AG04450 (cell line): ENCODE results near the gene ZCCHC24. TPM values are rescaled to one million over a fixed set of nuclear protein-coding genes. Genes with fewer than 3 reads are reported as not detected.
"Not testable (repeated sequence)": the region's sequence is repeated elsewhere in the genome, so short reads cannot be mapped to it uniquely, and the experiment has no call there.

Experiments used
- CTCF ChIA-PET: fragments of 300-600, 350-600 bp; formaldehyde crosslinking; extraction: SDS; loops from one replicate; lab custom pipeline; 2022; ENCODE audit warnings: antibody characterized with exemption, inconsistent platforms; lab: Charles Lee
- POLR2A ChIA-PET: fragments of 350-600 bp; formaldehyde crosslinking; extraction: SDS; loops from one replicate; lab custom pipeline; 2021; ENCODE audit warnings: antibody characterized with exemption, inconsistent platforms; lab: Yijun Ruan, JAX
- DNase-seq: peaks from one replicate; pipeline ENCODE4 v3.0.0-alpha.2; 2011; ENCODE audit warnings: low read depth, low spot score
- H3K27ac ChIP-seq: one replicate; pipeline ENCODE4 v1.5.1; 2012; ENCODE audit warnings: low read depth, low read length, control low read depth
- H3K27me3 ChIP-seq: one replicate; pipeline ENCODE4 v1.6.0; 2012; ENCODE audit warnings: low read length; ENCODE audit not compliant: control insufficient read depth, insufficient read depth
- H3K4me3 ChIP-seq: 2 replicates; pipeline ENCODE4 v1.5.1; 2011; ENCODE audit warnings: mild to moderate bottlenecking, low read depth, low read length, control low read depth
- H3K9me3 ChIP-seq: 2 replicates; pipeline ENCODE4 v1.5.1; 2012; ENCODE audit warnings: low read length; ENCODE audit not compliant: control insufficient read depth, insufficient read depth
- CTCF ChIP-seq: IDR thresholded peaks from 2 replicates; pipeline ENCODE4 v1.5.1; 2011; ENCODE audit warnings: low read depth, low read length, control low read depth, inconsistent platforms
- polyA plus RNA-seq: library from polyadenylated mRNA; depleted of rRNA; stranded (reverse); fragments of >200 nt; gene quantifications from 2 replicates; pipeline ENCODE4 v1.2.3, GENCODE V29; 2011

ZCCHC24 gene
- polyA plus RNA-seq, 1 experiment, result 37.4 TPM

- TF ChIP-seq CTCF, result no peak
- no peak overlapping the region for H3K27ac ChIP-seq
- DNase-seq, result no peak
- CTCF ChIA-PET, result interaction anchor here (1.8 kb wide), 1 partner anchor 10 kb away, joined by 7 read pairs; no protein-coding TSS in a partner anchor
- no peak overlapping the region for H3K4me3 ChIP-seq
- peaks cover 5% of the 10 kb centered on the region for H3K9me3 ChIP-seq
- H3K27me3 ChIP-seq, result no peaks in the 10 kb centered on the region
- POLR2A ChIA-PET, result no interaction called here
Measured at GRCh38 chr10:79336276-79336675, 109.1 kb downstream of the ZCCHC24 start.

- Histone ChIP-seq H3K27ac (no peak overlapping the region), H3K9me3 (peaks cover 5% of the 10 kb centered on the region), H3K4me3 (no peak overlapping the region), H3K27me3 (no peaks in the 10 kb centered on the region)
- POLR2A ChIA-PET, result interaction anchor here (2.0 kb wide), 1 partner anchor 12 kb away, joined by 7 read pairs; no protein-coding TSS in a partner anchor
- no peak for TF ChIP-seq CTCF
- no peak for DNase-seq
- CTCF ChIA-PET, result interaction anchor here (1.8 kb wide), 1 partner anchor 10 kb away, joined by 7 read pairs; no protein-coding TSS in a partner anchor
Measured at GRCh38 chr10:79335470-79336235, 109.8 kb downstream of the ZCCHC24 start.

GRCh38 chr10:79335094-79335469, 110.3 kb downstream of the ZCCHC24 start:
- POLR2A ChIA-PET, result interaction anchor here (0.8 to 2.0 kb wide), 2 partner anchors 8 to 13 kb away, joined by 3 to 7 read pairs; no protein-coding TSS in a partner anchor
- Histone ChIP-seq H3K27ac (no peak overlapping the region), H3K27me3 (no peaks in the 10 kb centered on the region), H3K4me3 (no peak overlapping the region), H3K9me3 (peaks cover 5% of the 10 kb centered on the region)
- TF ChIP-seq CTCF, result no peak
- CTCF ChIA-PET, result no interaction called here
- no peak for DNase-seq

- no peak overlapping the region for H3K4me3 ChIP-seq
- DNase-seq, result no peak
- ChIA-PET POLR2A (interaction anchor here (0.8 to 2.0 kb wide), 4 partner anchors 9 to 17 kb away, joined by 3 to 7 read pairs (median 4); no protein-coding TSS in a partner anchor), CTCF (interaction anchor here (2.1 kb wide), 1 partner anchor 12 kb away, joined by 8 read pairs; no protein-coding TSS in a partner anchor)
- H3K27me3 ChIP-seq, result no peaks in the 10 kb centered on the region
- no peak overlapping the region for H3K27ac ChIP-seq
- H3K9me3 ChIP-seq, result peaks cover 5% of the 10 kb centered on the region
- TF ChIP-seq CTCF, result no peak
Measured at GRCh38 chr10:79334573-79334972, 110.9 kb downstream of the ZCCHC24 start.

GRCh38 chr10:79333513-79333912, 111.9 kb downstream of the ZCCHC24 start:
- Histone ChIP-seq H3K27ac (peak overlapping the region; percentile 22), H3K27me3 (no peaks in the 10 kb centered on the region), H3K9me3 (peaks cover 5% of the 10 kb centered on the region), H3K4me3 (no peak overlapping the region)
- TF ChIP-seq CTCF, result no peak
- ChIA-PET POLR2A (interaction anchor here (0.6 to 2.0 kb wide), 4 partner anchors 10 to 31 kb away, joined by 3 to 10 read pairs (median 6); no protein-coding TSS in a partner anchor), CTCF (interaction anchor here (2.1 kb wide), 1 partner anchor 13 kb away, joined by 8 read pairs; no protein-coding TSS in a partner anchor)
- peak; percentile 29 for DNase-seq

GRCh38 chr10:79332610-79333315, 112.7 kb downstream of the ZCCHC24 start:
- not testable (repeated sequence) for H3K4me3 ChIP-seq, DNase-seq, H3K9me3 ChIP-seq, H3K27me3 ChIP-seq
- H3K27ac ChIP-seq, result peak overlapping the region; percentile 22
- CTCF ChIA-PET, result interaction anchor here (2.1 kb wide), 1 partner anchor 14 kb away, joined by 8 read pairs; no protein-coding TSS in a partner anchor
- POLR2A ChIA-PET, result interaction anchor here (0.6 to 1.7 kb wide), 2 partner anchors 10 to 30 kb away, joined by 5 to 10 read pairs; no protein-coding TSS in a partner anchor
